GM12878 (cell line): Measurements from ENCODE around the gene NKX2-8. TPM values are rescaled to one million over a fixed set of nuclear protein-coding genes. Genes with fewer than 3 reads are reported as not detected.

ENCODE experiments used
- ATAC-seq: fragments of 200-7000 bp; cut with Tn5 transposase; 3 replicates; pipeline ENCODE4 v1.9.1; 2020; ENCODE audit warnings: mild to moderate bottlenecking, moderate library complexity
- BruUV-seq: library from RNA; stranded (reverse); fragments of 400-500 nt; replicated peaks from 2 replicates; lab custom pipeline; 2021; lab: Mats Ljungman, UMichigan
- CTCF ChIA-PET: fragments of 300-600 bp; sonication (Branson Sonifier 250); formaldehyde crosslinking; extraction: SDS; loops from one replicate; lab custom pipeline; 2021; ENCODE audit warnings: inconsistent platforms; lab: Yijun Ruan, JAX
- POLR2A ChIA-PET: fragments of 350-600 bp; formaldehyde crosslinking; extraction: SDS; loops from one replicate; lab custom pipeline; 2021; ENCODE audit warnings: inconsistent platforms; lab: Charles Lee
- RAD21 ChIA-PET: fragments of 300-600 bp; sonication (Branson Sonifier 250); formaldehyde crosslinking; loops from one replicate; lab custom pipeline; 2023; ENCODE audit warnings: antibody characterized with exemption; ENCODE audit not compliant: unreplicated experiment; lab: Charles Lee
- SMC1A ChIA-PET: fragments of 300-600 bp; sonication (Branson Sonifier 250); formaldehyde crosslinking; loops from one replicate; lab custom pipeline; 2023; ENCODE audit not compliant: unreplicated experiment, uncharacterized antibody; lab: Charles Lee
- DNase-seq: peaks from one replicate; pipeline ENCODE4 v3.0.0-alpha.2; 2011; ENCODE audit warnings: low read depth, low spot score
- FAIRE-seq: peaks from 3 replicates; lab custom pipeline; 2011; peaks lifted over from hg19 to GRCh38; lab: Jason Lieb, UNC
- H2AFZ ChIP-seq: 2 replicates; pipeline ENCODE4 v1.6.0; 2011; ENCODE audit warnings: low read depth, low read length, control low read depth; ENCODE audit not compliant: control insufficient read depth
- H3K27ac ChIP-seq: 2 replicates; pipeline ENCODE4 v1.5.1; 2011; ENCODE audit warnings: control low read depth; ENCODE audit not compliant: control insufficient read depth, insufficient read depth
- H3K27me3 ChIP-seq, 2 experiments: replicated peaks in 1 of 2; 2 replicates each; pipeline versions ENCODE4 v1.6.0 to v1.6.1; 2011; ENCODE audit warnings: low read length in 1 of 2; ENCODE audit not compliant: control insufficient read depth in 2 of 2, insufficient read depth in 2 of 2
- H3K36me3 ChIP-seq, 2 experiments: 2 replicates each; pipeline ENCODE4 v1.5.1; 2011; ENCODE audit warnings: low read length in 1 of 2; ENCODE audit not compliant: control insufficient read depth in 2 of 2, insufficient read depth in 2 of 2
- H3K4me1 ChIP-seq: 2 replicates; pipeline ENCODE4 v1.6.1; 2011; ENCODE audit warnings: mild to moderate bottlenecking, low read length, moderate library complexity, mixed read lengths; ENCODE audit not compliant: control insufficient read depth, insufficient read depth
- H3K4me2 ChIP-seq: 2 replicates; pipeline ENCODE4 v1.6.0; 2011; ENCODE audit warnings: control low read depth; ENCODE audit not compliant: control insufficient read depth, insufficient read depth
- H3K4me3 ChIP-seq: fragments of 200-600 bp; sonication (generic); 2 replicates; pipeline ENCODE4 v1.5.1; 2016
- H3K79me2 ChIP-seq: 2 replicates; pipeline ENCODE4 v1.6.0; 2011; ENCODE audit warnings: low read length; ENCODE audit not compliant: control insufficient read depth, insufficient read depth
- H3K9ac ChIP-seq: 2 replicates; pipeline ENCODE4 v1.8.0; 2011; ENCODE audit warnings: low read length, control low read depth, mixed read lengths; ENCODE audit not compliant: control insufficient read depth, insufficient read depth
- H3K9me3 ChIP-seq: replicated peaks from 3 replicates; pipeline ENCODE4 v1.5.1; 2011; ENCODE audit warnings: mild to moderate bottlenecking, low read length; ENCODE audit not compliant: control insufficient read depth, insufficient read depth
- H4K20me1 ChIP-seq: 2 replicates; pipeline ENCODE4 v1.6.0; 2011; ENCODE audit not compliant: control insufficient read depth, insufficient read depth
- ATF2 ChIP-seq: IDR thresholded peaks from 2 replicates; pipeline ENCODE4 v1.6.1; 2012; ENCODE audit warnings: low read length, inconsistent platforms
- BCL3 ChIP-seq: IDR thresholded peaks from 2 replicates; pipeline ENCODE4 v1.6.1; 2011; ENCODE audit warnings: borderline replicate concordance, low read depth, mild to moderate bottlenecking, moderate library complexity, low read length; ENCODE audit not compliant: insufficient read depth, poor library complexity, severe bottlenecking
- BMI1 ChIP-seq: fragments of 450-650 bp; IDR thresholded peaks from 2 replicates; pipeline ENCODE4 v1.6.1; 2016; ENCODE audit warnings: mild to moderate bottlenecking, moderate library complexity, borderline replicate concordance
- ESRRA ChIP-seq: IDR thresholded peaks from 2 replicates; pipeline ENCODE4 v1.6.1; 2012; ENCODE audit warnings: mild to moderate bottlenecking, low read length, improper control_type of control experiment
- HDAC2 ChIP-seq: fragments of 200-600 bp; sonication (generic); IDR thresholded peaks from 2 replicates; pipeline ENCODE4 v1.6.1; 2017
- HDAC6 ChIP-seq: fragments of 200-600 bp; sonication (generic); IDR thresholded peaks from one replicate; pipeline ENCODE4 v1.8.0; 2017; ENCODE audit warnings: antibody characterized with exemption; ENCODE audit not compliant: unreplicated experiment
- HDGF ChIP-seq: fragments of 450-650 bp; IDR thresholded peaks from 2 replicates; pipeline ENCODE4 v1.6.1; 2016; ENCODE audit warnings: antibody characterized with exemption
- NR2F1 ChIP-seq: fragments of 450-650 bp; conservative IDR thresholded peaks from 2 replicates; pipeline ENCODE4 v1.6.1; 2017; ENCODE audit warnings: mild to moderate bottlenecking
- POU2F2 ChIP-seq: IDR thresholded peaks from 3 replicates; pipeline ENCODE4 v1.6.1; 2011; ENCODE audit warnings: low read depth, mild to moderate bottlenecking, low read length, borderline replicate concordance
- RAD21 ChIP-seq: IDR thresholded peaks from 2 replicates; pipeline ENCODE4 v1.6.1; 2011; ENCODE audit warnings: mild to moderate bottlenecking, low read depth, low read length, moderate library complexity; ENCODE audit not compliant: insufficient read depth
- SPI1 ChIP-seq: IDR thresholded peaks from 2 replicates; pipeline ENCODE4 v1.6.1; 2011; ENCODE audit warnings: low read depth, mild to moderate bottlenecking, low read length, moderate library complexity, borderline replicate concordance; ENCODE audit not compliant: insufficient read depth
- ZZZ3 ChIP-seq: IDR thresholded peaks from 2 replicates; pipeline ENCODE4 v1.6.1; 2011; ENCODE audit warnings: low read depth; ENCODE audit not compliant: control insufficient read depth, insufficient read length
- WGBS: methylation state at CpG from one replicate; pipeline ENCODE4 v1.1.6; 2016; ENCODE audit warnings: low lambda C conversion rate; ENCODE audit not compliant: insufficient replicate concordance, insufficient coverage; ENCODE audit errors: missing lambda C conversion rate; 5-methylcytosine and 5-hydroxymethylcytosine counted together
- in situ Hi-C: fragments of 300-500 bp; cut with MboI; formaldehyde crosslinking; loops from 9 replicates; pipeline ENCODE4 v1.14.3; 2018; ENCODE audit warnings: mixed read lengths
- intact Hi-C: fragments of 100-400 bp; cut with micrococcal nuclease; formaldehyde crosslinking; loops from one replicate; pipeline ENCODE4 v1.14.2; 2022; ENCODE audit not compliant: unreplicated experiment
- polyA plus RNA-seq, 11 experiments: library from polyadenylated mRNA; depleted of rRNA in 4 of 11; unstranded in 6 of 11; stranded (reverse) in 5 of 11; fragments of >200 nt; fragmentation: Nextera tagmentation in 4 of 11; fragmentation: Illumina TruSeq in 1 of 11; extraction: Ambion mirVana in 4 of 11; extraction: Trizol in 1 of 11; gene quantifications; 1 replicate in 1 of 11; 2 replicates in 10 of 11; pipeline versions ENCODE4 v1.2.1 to v1.2.3, GENCODE V29; 2011 to 2016; ENCODE audit warnings: inconsistent platforms in 2 of 11, missing spikeins in 2 of 11, low read depth in 1 of 11
- total RNA-seq, 4 experiments: library from RNA; depleted of rRNA in 3 of 4; stranded (reverse); fragments of >200 nt in 3 of 4; fragmentation: Illumina TruSeq in 1 of 4; extraction: Trizol in 1 of 4; gene quantifications; 2 replicates each; pipeline versions ENCODE4 v1.2.1 to v1.2.3, GENCODE V29; 2013 to 2021
- TF ChIP-seq, protein P1 (sequence below): fragments of 450-650 bp; IDR thresholded peaks from 2 replicates; pipeline ENCODE4 v1.6.1; 2017; ENCODE audit warnings: mild to moderate bottlenecking
- TF ChIP-seq, protein P2 (sequence below): fragments of 450-650 bp; IDR thresholded peaks from 2 replicates; pipeline ENCODE4 v1.6.1; 2017; ENCODE audit warnings: borderline replicate concordance
- TF ChIP-seq, protein P3 (sequence below): fragments of 150-350 bp; IDR thresholded peaks from 2 replicates; pipeline ENCODE4 v1.6.1; 2014; ENCODE audit warnings: mild to moderate bottlenecking, low read depth, low read length

NKX2-8 gene
- total and polyA plus RNA-seq, 10 of the 15 experiments (the other 5 are each of a cell fraction or from before 2014, with no cell fraction given), result not detected

GRCh38 chr14:36585100-36585499 is 2.7 kb upstream of the NKX2-8 start:
- Histone ChIP-seq H3K27ac (no peak overlapping the region), H3K4me1 (no peaks in the 10 kb centered on the region), H2AFZ (no peak overlapping the region)
- SMC1A ChIA-PET, result no interaction called here
- ATAC-seq (no peak), DNase-seq (no peak)
- in situ Hi-C loops, result no loop called here
- WGBS, result 34% methylated on average over 5 of the region's 5 CpGs
- RAD21 ChIA-PET, result interaction anchor here (0.9 kb wide), 1 partner anchor 14 kb away, joined by 4 read pairs; no protein-coding TSS in a partner anchor
- TF ChIP-seq ZZZ3 (no peak), RAD21 (no peak), SPI1 (no peak), HDAC6 (no peak), BCL3 (no peak), BMI1 (no peak), ATF2 (no peak), NR2F1 (no peak), POU2F2 (no peak), HDGF (no peak), HDAC2 (no peak), ESRRA (no peak)
- TF ChIP-seq, protein P1, sequence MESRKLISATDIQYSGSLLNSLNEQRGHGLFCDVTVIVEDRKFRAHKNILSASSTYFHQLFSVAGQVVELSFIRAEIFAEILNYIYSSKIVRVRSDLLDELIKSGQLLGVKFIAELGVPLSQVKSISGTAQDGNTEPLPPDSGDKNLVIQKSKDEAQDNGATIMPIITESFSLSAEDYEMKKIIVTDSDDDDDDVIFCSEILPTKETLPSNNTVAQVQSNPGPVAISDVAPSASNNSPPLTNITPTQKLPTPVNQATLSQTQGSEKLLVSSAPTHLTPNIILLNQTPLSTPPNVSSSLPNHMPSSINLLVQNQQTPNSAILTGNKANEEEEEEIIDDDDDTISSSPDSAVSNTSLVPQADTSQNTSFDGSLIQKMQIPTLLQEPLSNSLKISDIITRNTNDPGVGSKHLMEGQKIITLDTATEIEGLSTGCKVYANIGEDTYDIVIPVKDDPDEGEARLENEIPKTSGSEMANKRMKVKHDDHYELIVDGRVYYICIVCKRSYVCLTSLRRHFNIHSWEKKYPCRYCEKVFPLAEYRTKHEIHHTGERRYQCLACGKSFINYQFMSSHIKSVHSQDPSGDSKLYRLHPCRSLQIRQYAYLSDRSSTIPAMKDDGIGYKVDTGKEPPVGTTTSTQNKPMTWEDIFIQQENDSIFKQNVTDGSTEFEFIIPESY, result no peak
- TF ChIP-seq, protein P2, sequence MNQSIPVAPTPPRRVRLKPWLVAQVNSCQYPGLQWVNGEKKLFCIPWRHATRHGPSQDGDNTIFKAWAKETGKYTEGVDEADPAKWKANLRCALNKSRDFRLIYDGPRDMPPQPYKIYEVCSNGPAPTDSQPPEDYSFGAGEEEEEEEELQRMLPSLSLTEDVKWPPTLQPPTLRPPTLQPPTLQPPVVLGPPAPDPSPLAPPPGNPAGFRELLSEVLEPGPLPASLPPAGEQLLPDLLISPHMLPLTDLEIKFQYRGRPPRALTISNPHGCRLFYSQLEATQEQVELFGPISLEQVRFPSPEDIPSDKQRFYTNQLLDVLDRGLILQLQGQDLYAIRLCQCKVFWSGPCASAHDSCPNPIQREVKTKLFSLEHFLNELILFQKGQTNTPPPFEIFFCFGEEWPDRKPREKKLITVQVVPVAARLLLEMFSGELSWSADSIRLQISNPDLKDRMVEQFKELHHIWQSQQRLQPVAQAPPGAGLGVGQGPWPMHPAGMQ, result no peak
- TF ChIP-seq, protein P3, sequence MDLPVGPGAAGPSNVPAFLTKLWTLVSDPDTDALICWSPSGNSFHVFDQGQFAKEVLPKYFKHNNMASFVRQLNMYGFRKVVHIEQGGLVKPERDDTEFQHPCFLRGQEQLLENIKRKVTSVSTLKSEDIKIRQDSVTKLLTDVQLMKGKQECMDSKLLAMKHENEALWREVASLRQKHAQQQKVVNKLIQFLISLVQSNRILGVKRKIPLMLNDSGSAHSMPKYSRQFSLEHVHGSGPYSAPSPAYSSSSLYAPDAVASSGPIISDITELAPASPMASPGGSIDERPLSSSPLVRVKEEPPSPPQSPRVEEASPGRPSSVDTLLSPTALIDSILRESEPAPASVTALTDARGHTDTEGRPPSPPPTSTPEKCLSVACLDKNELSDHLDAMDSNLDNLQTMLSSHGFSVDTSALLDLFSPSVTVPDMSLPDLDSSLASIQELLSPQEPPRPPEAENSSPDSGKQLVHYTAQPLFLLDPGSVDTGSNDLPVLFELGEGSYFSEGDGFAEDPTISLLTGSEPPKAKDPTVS, result no peak
- TF ChIP-seq, all 136 proteins: peak for 0
- Histone ChIP-seq H4K20me1 (no peaks in the 10 kb centered on the region), H3K79me2 (no peaks in the 10 kb centered on the region), H3K4me2 (no peak overlapping the region), H3K4me3 (no peak overlapping the region), H3K27me3 (peaks cover 3 to 7% of the 10 kb centered on the region in 2 experiments; a peak in 3 of 4 replicates), H3K36me3 (no peaks in the 10 kb centered on the region), H3K9me3 (no peaks in the 10 kb centered on the region; the same call in 2 of the 3 replicates), H3K9ac (no peak overlapping the region)
- ChIA-PET POLR2A (no interaction called here), CTCF (interaction anchor here (1.0 to 1.4 kb wide), 5 partner anchors 10 to 515 kb away, joined by 3 to 4 read pairs (median 3); no protein-coding TSS in a partner anchor)
- intact Hi-C loops, result no loop called here
- no peak for FAIRE-seq
- BruUV-seq, result no TSS peak
